SK-N-MC (cell line): ENCODE measurements around the gene KCNF1.

Source experiments
- EZH2 ChIP-seq: fragments of 200-600 bp; sonication (generic); IDR thresholded peaks from one replicate; pipeline ENCODE4 v1.6.1; 2017; ENCODE audit warnings: antibody characterized with exemption
- FOXP2 ChIP-seq: optimal IDR thresholded peaks from 2 replicates; pipeline ENCODE3; 2011; ENCODE audit warnings: mild to moderate bottlenecking, moderate library complexity; ENCODE audit not compliant: insufficient read depth; ENCODE audit errors: extremely low read length, control extremely low read depth
- POLR2AphosphoS5 ChIP-seq: IDR thresholded peaks from 2 replicates; pipeline ENCODE4 v1.6.1; 2012; ENCODE audit warnings: mild to moderate bottlenecking, low read depth, low read length, borderline replicate concordance

- no peak for TF ChIP-seq EZH2
- no peak for TF ChIP-seq POLR2AphosphoS5
- TF ChIP-seq FOXP2 = no peak
These were observed 28.7 kb upstream of the KCNF1 start for GRCh38 chr2:10883066-10883465.
